WI38 (cell line): ENCODE measurements around the gene VWA8.

Experiments used
- H3K4me3 ChIP-seq: 2 replicates; pipeline ENCODE4 v1.5.1; 2011; ENCODE audit warnings: low read depth, mild to moderate bottlenecking, control low read depth, low read length
- CTCF ChIP-seq: IDR thresholded peaks from 2 replicates; pipeline ENCODE4 v1.5.1; 2012; ENCODE audit warnings: low read depth, mild to moderate bottlenecking, control low read depth, low read length

VWA8 gene

DNA sequence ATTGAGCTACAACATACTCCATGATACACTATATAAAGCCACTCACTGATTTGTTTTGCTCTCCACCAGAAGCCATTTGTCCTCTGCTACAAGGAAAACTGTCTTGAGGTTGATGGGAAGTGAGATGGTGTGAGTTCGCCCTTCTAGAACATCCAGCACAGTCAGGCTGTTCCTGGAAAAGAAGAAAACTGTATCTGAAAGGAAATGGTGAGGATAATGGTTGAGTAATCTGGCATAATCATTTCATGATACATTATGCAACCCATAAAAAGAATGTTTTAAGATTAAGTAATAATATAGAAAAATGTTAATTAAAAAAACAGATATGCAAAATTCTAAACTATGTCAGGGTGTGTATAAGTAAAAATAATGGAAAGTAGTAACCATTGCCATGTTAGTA is 269.6 kb downstream of the VWA8 start:
- no peak for TF ChIP-seq CTCF
- no peak overlapping the region for H3K4me3 ChIP-seq

GRCh38 chr13:41682766-41683165 is 278.1 kb downstream of the VWA8 start:
- no peak overlapping the region for H3K4me3 ChIP-seq
- TF ChIP-seq CTCF = no peak

- TF ChIP-seq CTCF = no peak
- no peak overlapping the region for H3K4me3 ChIP-seq
Measured at GRCh38 chr13:41682001-41682400, 278.9 kb downstream of the VWA8 start.

- H3K4me3 ChIP-seq = no peak overlapping the region
- no peak for TF ChIP-seq CTCF
Measured at GRCh38 chr13:41681587-41681986, 279.3 kb downstream of the VWA8 start.

DNA sequence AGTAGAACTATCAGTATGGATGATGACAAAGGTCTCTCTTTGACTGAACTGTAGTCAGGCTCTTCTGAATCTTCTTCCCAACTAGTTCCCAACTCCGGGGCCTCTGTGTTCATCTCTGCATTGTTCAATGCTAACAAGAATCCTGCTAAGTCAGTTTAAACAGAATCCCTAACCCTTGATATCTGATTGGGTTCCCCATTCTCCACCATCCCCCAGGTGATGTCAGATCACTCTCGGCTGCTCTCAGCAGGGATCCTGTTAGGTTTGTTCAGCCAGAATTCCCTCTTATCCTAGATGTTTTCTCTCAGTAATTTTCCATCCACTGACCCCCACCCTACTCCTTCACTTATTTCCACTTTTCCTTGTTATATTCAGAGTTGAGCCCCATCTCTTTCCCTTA is 280.0 kb downstream of the VWA8 start:
- H3K4me3 ChIP-seq = no peak overlapping the region
- no peak for TF ChIP-seq CTCF

DNA sequence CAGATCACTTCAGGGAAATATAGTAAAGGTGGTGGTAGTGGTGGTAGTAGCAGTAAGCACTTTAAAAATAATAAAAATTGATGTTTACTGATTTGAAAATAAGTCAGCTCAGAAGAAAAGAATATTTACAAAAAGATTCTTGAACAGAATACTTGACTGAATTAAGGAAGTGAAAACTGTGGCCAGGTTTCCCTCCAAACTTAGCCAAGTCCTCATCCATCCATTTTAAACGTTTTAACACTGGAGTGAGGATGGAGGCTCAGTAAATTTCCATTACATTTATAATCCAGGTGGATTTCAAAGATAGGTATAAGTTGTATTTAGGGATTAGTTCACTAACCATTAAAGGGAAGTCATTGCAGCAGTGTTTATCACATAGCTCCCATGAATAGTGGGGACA is 282.1 kb downstream of the VWA8 start:
- no peak for TF ChIP-seq CTCF
- no peak overlapping the region for H3K4me3 ChIP-seq

DNA sequence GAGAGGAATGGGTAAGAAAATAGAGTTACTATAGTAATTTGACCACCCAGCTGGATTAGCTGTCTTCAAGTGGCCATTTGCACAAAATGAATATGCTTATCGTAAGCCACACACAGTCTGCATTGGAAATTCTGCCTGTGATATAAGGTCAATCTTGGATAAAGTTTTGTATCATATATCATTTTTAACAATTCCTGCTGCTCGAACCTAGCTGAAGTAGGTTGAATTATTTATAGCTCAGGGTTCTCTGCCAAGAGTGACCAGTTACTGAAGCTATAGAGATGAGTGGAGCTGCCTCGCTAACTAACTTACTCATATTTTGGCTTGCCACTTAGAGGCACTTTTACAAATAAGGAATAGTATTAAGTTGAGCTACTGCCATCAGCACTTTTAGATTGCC is 282.7 kb downstream of the VWA8 start:
- H3K4me3 ChIP-seq = no peak overlapping the region
- no peak for TF ChIP-seq CTCF

DNA sequence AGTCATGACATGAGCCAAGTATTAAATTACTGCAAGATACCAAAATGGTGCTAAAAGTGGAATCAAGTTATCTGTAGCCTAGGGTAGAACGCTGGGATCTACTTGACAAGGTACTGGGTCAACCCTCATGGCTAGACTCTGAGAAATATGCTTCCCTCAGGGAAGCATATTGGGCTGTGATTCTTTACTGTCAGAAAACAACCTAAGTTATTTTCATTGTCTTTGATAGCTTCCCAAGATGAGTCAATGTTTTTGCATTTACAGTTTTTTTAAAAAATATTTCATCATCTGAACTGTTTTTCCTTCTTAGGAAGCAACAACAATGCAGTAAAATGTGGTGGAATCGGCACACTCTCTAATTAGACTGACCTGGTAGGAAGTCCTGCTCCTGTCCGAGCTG is 285.6 kb downstream of the VWA8 start:
- H3K4me3 ChIP-seq = no peak overlapping the region
- no peak for TF ChIP-seq CTCF
